K562 (cell line): ENCODE measurements around the gene HNRNPA3. TPM values are rescaled to one million over a fixed set of nuclear protein-coding genes. Genes with fewer than 3 reads are reported as not detected.

Experiments
- AFF1 ChIP-seq, 2 experiments: fragments of 450-650 bp; IDR thresholded peaks; 2 replicates each; pipeline ENCODE4 v1.6.1; 2018; ENCODE audit warnings: mild to moderate bottlenecking in 2 of 2, low read depth in 1 of 2; ENCODE audit not compliant: partially characterized antibody in 2 of 2
- CBX2 ChIP-seq: fragments of 200-600 bp; sonication (generic); IDR thresholded peaks from one replicate; pipeline ENCODE4 v1.6.1; 2012; ENCODE audit warnings: mild to moderate bottlenecking, low read length, inconsistent platforms; ENCODE audit not compliant: insufficient read depth, poor library complexity, severe bottlenecking
- CBX5 ChIP-seq: IDR thresholded peaks from 2 replicates; pipeline ENCODE4 v1.6.1; 2014; ENCODE audit warnings: low read depth, borderline replicate concordance
- ETV1 ChIP-seq: fragments of 450-650 bp; conservative IDR thresholded peaks from 2 replicates; pipeline ENCODE4 v1.6.1; 2016; ENCODE audit warnings: missing genetic modification characterization, control low read depth, low read depth, missing compliant biosample characterization
- FOXM1 ChIP-seq, 2 experiments: fragments of 450-650 bp in 1 of 2; sonication (generic) in 1 of 2; formaldehyde crosslinking in 1 of 2; IDR thresholded peaks; 2 replicates each; pipeline versions ENCODE4 v1.6.1 to v1.9.0; 2017 to 2022; ENCODE audit warnings: low read depth in 2 of 2, mild to moderate bottlenecking in 2 of 2, missing genetic modification reagents in 1 of 2, moderate library complexity in 1 of 2
- HDGF ChIP-seq: fragments of 450-650 bp; IDR thresholded peaks from 2 replicates; pipeline ENCODE4 v1.6.1; 2016
- IFI16 ChIP-seq: fragments of 250-450 bp; sonication (Bioruptor Pico); IDR thresholded peaks from 2 replicates; pipeline ENCODE4 v2.1.2; 2022; ENCODE audit warnings: mild to moderate bottlenecking, inconsistent platforms
- LEF1 ChIP-seq: fragments of 450-650 bp; IDR thresholded peaks from 2 replicates; pipeline ENCODE4 v1.6.1; 2016; ENCODE audit warnings: mild to moderate bottlenecking
- MEIS2 ChIP-seq: fragments of 450-650 bp; IDR thresholded peaks from 2 replicates; pipeline ENCODE4 v1.6.1; 2014; ENCODE audit warnings: mild to moderate bottlenecking; ENCODE audit not compliant: partially characterized antibody
- POLR2AphosphoS5 ChIP-seq: IDR thresholded peaks from 2 replicates; pipeline ENCODE4 v1.6.1; 2011; ENCODE audit warnings: mild to moderate bottlenecking, low read depth, low read length, moderate library complexity; ENCODE audit not compliant: control insufficient read depth, insufficient read depth
- POLR2B ChIP-seq: fragments of 450-650 bp; IDR thresholded peaks from 2 replicates; pipeline ENCODE4 v1.6.1; 2018; ENCODE audit warnings: low read depth; ENCODE audit not compliant: partially characterized antibody
- RAD21 ChIP-seq, 2 experiments: fragments of 250-450 bp in 1 of 2; fragments of 450-650 bp in 1 of 2; sonication (Bioruptor Pico) in 1 of 2; formaldehyde crosslinking in 1 of 2; IDR thresholded peaks in 1 of 2; conservative IDR thresholded peaks in 1 of 2; 2 replicates each; pipeline versions ENCODE4 v1.4.0 to v1.8.0; 2020 to 2022; ENCODE audit warnings: mild to moderate bottlenecking in 2 of 2, moderate library complexity in 1 of 2
- RFX5 ChIP-seq: IDR thresholded peaks from 2 replicates; pipeline ENCODE4 v1.6.1; 2011; ENCODE audit warnings: low read depth, mild to moderate bottlenecking, improper control_type of control experiment, low read length
- SFPQ ChIP-seq: fragments of 200-400 bp; formaldehyde crosslinking; IDR thresholded peaks from 2 replicates; pipeline ENCODE4 v1.6.1; 2017; ENCODE audit warnings: mild to moderate bottlenecking, low read depth, low read length, moderate library complexity
- ZNF239 ChIP-seq: fragments of 250-450 bp; sonication (Bioruptor Pico); IDR thresholded peaks from 2 replicates; pipeline ENCODE4 v1.4.0; 2020; ENCODE audit warnings: mild to moderate bottlenecking
- ZNF263 ChIP-seq: sonication (generic); formaldehyde crosslinking; IDR thresholded peaks from 2 replicates; pipeline ENCODE4 v1.8.0; 2022; ENCODE audit warnings: mild to moderate bottlenecking, missing genetic modification reagents, borderline replicate concordance
- ZNF395 ChIP-seq: fragments of 200-800 bp; sonication (Bioruptor generic); IDR thresholded peaks from 2 replicates; pipeline ENCODE4 v1.6.1; 2017; ENCODE audit warnings: missing genetic modification characterization, missing compliant biosample characterization
- ZNF431 ChIP-seq: sonication (generic); formaldehyde crosslinking; IDR thresholded peaks from 2 replicates; pipeline ENCODE4 v1.8.0; 2022; ENCODE audit warnings: mild to moderate bottlenecking, missing genetic modification reagents
- polyA plus RNA-seq, 8 experiments: library from polyadenylated mRNA; depleted of rRNA in 4 of 8; stranded (reverse) in 5 of 8; unstranded in 3 of 8; fragments of >200 nt; fragmentation: Nextera tagmentation in 2 of 8; fragmentation: Illumina TruSeq in 1 of 8; extraction: Ambion mirVana in 2 of 8; extraction: Trizol in 1 of 8; gene quantifications; 2 replicates each; pipeline versions ENCODE4 v1.2.1 to v1.2.3, GENCODE V29; 2011 to 2014; ENCODE audit warnings: inconsistent platforms in 1 of 8, missing spikeins in 1 of 8
- total RNA-seq, 7 experiments: library from RNA; depleted of rRNA in 6 of 7; stranded (reverse); fragments of >200 nt in 6 of 7; fragmentation: Illumina TruSeq in 2 of 7; extraction: Trizol in 2 of 7; gene quantifications; 2 replicates each; pipeline versions ENCODE4 v1.2.1 to v1.2.3, GENCODE V29; 2011 to 2021; ENCODE audit warnings: low replicate concordance in 1 of 7

The HNRNPA3 gene
- total and polyA plus RNA-seq, 9 of the 15 experiments (the other 6 are each of a cell fraction or from before 2014, with no cell fraction given) = 72.8 to 428 (median 192) TPM

DNA sequence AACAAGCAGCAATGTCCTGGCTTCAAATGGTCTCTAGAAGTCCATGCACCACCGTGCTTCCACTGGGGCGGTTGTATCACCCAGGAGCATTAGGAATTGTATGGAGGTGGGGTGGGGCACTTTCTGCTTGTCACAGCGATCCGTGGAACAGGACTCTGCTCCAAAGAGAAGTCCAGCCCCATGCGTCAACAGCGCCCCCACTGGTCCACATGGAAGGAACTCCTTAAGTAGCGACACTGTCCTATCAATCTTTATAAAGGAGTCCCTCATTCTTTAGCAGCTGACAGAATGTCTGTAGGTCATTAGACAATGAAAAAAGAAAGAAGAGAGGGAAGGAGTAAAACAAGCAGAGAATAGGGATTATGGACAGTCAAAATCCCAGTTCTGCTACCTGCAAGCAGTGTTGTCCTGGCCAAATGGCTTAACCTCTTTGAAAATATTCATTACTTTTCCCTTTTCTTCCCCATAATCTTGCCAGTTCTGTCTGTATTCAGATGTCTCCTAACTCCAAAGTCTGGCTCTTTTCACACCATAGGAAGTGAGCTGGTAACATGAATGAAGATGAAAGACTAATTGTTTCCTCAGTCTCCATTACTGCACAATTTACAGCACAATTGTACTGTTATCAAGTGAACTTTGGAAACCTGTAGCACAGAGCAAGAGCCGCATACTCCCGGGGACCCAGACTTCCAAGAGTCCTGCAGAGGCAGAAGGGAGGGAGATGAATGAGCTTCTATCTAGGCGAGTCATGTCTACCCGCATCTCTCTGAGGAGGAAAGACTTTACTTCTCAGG, 42.0 kb downstream of the HNRNPA3 start (continued):
- TF ChIP-seq CBX5 = no peak
- 0 out of 2 replicates have a peak, but pooled peaks have one; percentile 12 for TF ChIP-seq FOXM1 (IDR thresholded peaks at IDR 0.05; ENCODE audit: low read depth)
- no peak for TF ChIP-seq FOXM1 (CRISPR knock-in tag; IDR thresholded peaks at IDR 0.05; ENCODE audit: low read depth)
- no peak for TF ChIP-seq ZNF239
- 0 out of 2 replicates have a peak, but pooled peaks have one; percentile 50 for TF ChIP-seq HDGF
- TF ChIP-seq POLR2B = peak; percentile 13
- peak; percentile 28; the same call in 1 of the 2 replicates for TF ChIP-seq LEF1
- TF ChIP-seq MEIS2 = peak; percentile 90
- no peak for TF ChIP-seq SFPQ
- TF ChIP-seq POLR2AphosphoS5 = peak; percentile 36; the same call in 1 of the 2 replicates
- no peak for TF ChIP-seq ZNF395
- no peak for TF ChIP-seq ETV1
- TF ChIP-seq IFI16 = no peak
- no peak for TF ChIP-seq ZNF263 (CRISPR knock-in tag)
- TF ChIP-seq RAD21 (CRISPR knock-in tag; conservative IDR thresholded peaks at IDR 0.05 in 1 of 2, IDR thresholded peaks at IDR 0.05 in 1 of 2) = peak; percentile 62 to 81
- TF ChIP-seq ZNF431 = no peak
- TF ChIP-seq RFX5 = no peak
- TF ChIP-seq CBX2 = no peak
- TF ChIP-seq AFF1 (IDR thresholded peaks at IDR 0.05; ENCODE audit: low read depth in 1 of 2, partially characterized antibody in 2 of 2) = peak in 1 of 2 experiments; percentile 25
